CD4-positive, CD25-positive, alpha-beta regulatory T cell (primary cell): Measurements from ENCODE around the gene KRTAP10-3. TPM values are rescaled to one million over a fixed set of nuclear protein-coding genes. Genes with fewer than 3 reads are reported as not detected.
A peak's percentile ranks its signal among the peaks of the same experiment; 100 is the strongest.
"Not testable (repeated sequence)": the region's sequence is repeated elsewhere in the genome, so short reads cannot be mapped to it uniquely, and the experiment has no call there.

Source experiments
- ATAC-seq, 2 donors: fragments of 150-1000 bp; cut with Tn5 transposase; one replicate each; pipeline ENCODE4 v1.10.0; 2021; ENCODE audit warnings: low read depth in 2 of 2, moderate number of reproducible peaks in 2 of 2, moderate library complexity in 1 of 2
- DNase-seq, 3 donors: peaks; one replicate each; pipeline versions ENCODE4 v3.0.0 to v3.0.0-alpha.2; 2012 to 2022; ENCODE audit warnings: mixed read lengths in 1 of 3
- H3K27ac ChIP-seq: one replicate; pipeline ENCODE4 v1.7.0; 2013; ENCODE audit warnings: mild to moderate bottlenecking, low read length; ENCODE audit not compliant: insufficient read depth, poor library complexity, severe bottlenecking
- H3K27me3 ChIP-seq: one replicate; pipeline ENCODE4 v1.7.0; 2013; ENCODE audit warnings: low read length; ENCODE audit not compliant: control insufficient read depth, insufficient read depth
- H3K36me3 ChIP-seq: one replicate; pipeline ENCODE4 v1.7.0; 2013; ENCODE audit warnings: mild to moderate bottlenecking, low read length, moderate library complexity; ENCODE audit not compliant: control insufficient read depth, insufficient read depth
- H3K4me1 ChIP-seq: 2 replicates; pipeline ENCODE4 v1.7.0; 2013; ENCODE audit warnings: mild to moderate bottlenecking, low read length; ENCODE audit not compliant: insufficient read depth, control insufficient read depth, poor library complexity, severe bottlenecking
- H3K4me3 ChIP-seq: one replicate; pipeline ENCODE4 v1.7.0; 2013; ENCODE audit warnings: low read depth, mild to moderate bottlenecking, low read length, moderate library complexity
- H3K9me3 ChIP-seq, 2 experiments: 1 replicate in 1 of 2; 2 replicates in 1 of 2; pipeline ENCODE4 v1.7.0; 2013; ENCODE audit warnings: low read length in 2 of 2, mild to moderate bottlenecking in 1 of 2, moderate library complexity in 1 of 2; ENCODE audit not compliant: control insufficient read depth in 2 of 2
- H3K27ac Mint-ChIP-seq, 3 donors: one replicate each; pipeline ENCODE4 v1.8.0; 2020 to 2022; ENCODE audit warnings: mild to moderate bottlenecking in 3 of 3, mixed read lengths in 3 of 3, moderate library complexity in 2 of 3
- H3K27me3 Mint-ChIP-seq: one replicate; pipeline ENCODE4 v1.8.0; 2022; ENCODE audit warnings: mild to moderate bottlenecking, mixed read lengths
- H3K36me3 Mint-ChIP-seq: one replicate; pipeline ENCODE4 v1.8.0; 2020; ENCODE audit warnings: mixed read lengths
- H3K4me1 Mint-ChIP-seq, 4 donors: one replicate each; pipeline ENCODE4 v1.8.0; 2020 to 2022; ENCODE audit warnings: mixed read lengths in 4 of 4, mild to moderate bottlenecking in 1 of 4
- H3K4me3 Mint-ChIP-seq, 4 donors: one replicate each; pipeline ENCODE4 v1.8.0; 2020 to 2022; ENCODE audit warnings: mild to moderate bottlenecking in 4 of 4, mixed read lengths in 4 of 4, moderate library complexity in 3 of 4
- H3K9me3 Mint-ChIP-seq, 7 donors: one replicate each; pipeline ENCODE4 v1.8.0; 2020 to 2022; ENCODE audit warnings: mixed read lengths in 7 of 7, mild to moderate bottlenecking in 3 of 7, moderate library complexity in 2 of 7
- polyA plus RNA-seq, 4 donors: library from polyadenylated mRNA; unstranded; fragments of 300-500 nt; fragmentation: Illumina TruSeq; gene quantifications; one replicate each; pipeline ENCODE4 v1.2.3, GENCODE V29; 2021
- total RNA-seq: library from RNA; stranded (reverse); gene quantifications from one replicate; pipeline ENCODE4 v1.2.3, GENCODE V29; 2022

Gene KRTAP10-3
- total and polyA plus RNA-seq, 5 donors from 2014 or later = not detected

- not testable (repeated sequence) for H3K36me3 Mint-ChIP-seq, ATAC-seq, H3K4me1 Mint-ChIP-seq, H3K4me3 ChIP-seq, H3K27me3 ChIP-seq, DNase-seq, H3K4me3 Mint-ChIP-seq, H3K4me1 ChIP-seq, H3K27ac ChIP-seq, H3K36me3 ChIP-seq
- H3K9me3 ChIP-seq = peaks cover 11 to 12% of the 10 kb centered on the region in 2 experiments
- H3K27me3 Mint-ChIP-seq = peaks cover 27% of the 10 kb centered on the region
- H3K27ac Mint-ChIP-seq = peak within 1 kb of the TSS in 1 of 3 donors; percentile 73
- peaks cover 0 to 19% (median 1%) of the 10 kb centered on the region in 7 donors for H3K9me3 Mint-ChIP-seq
Measured at GRCh38 chr21:44573630-44574456, 15.2 kb upstream of the KRTAP10-3 start, which contains the start of gene KRTAP10-4. Gene KRTAP10-4, plus strand, starts transcription at chr21:44573729. Its CDS starts 30 bp downstream, at chr21:44573759.

DNA sequence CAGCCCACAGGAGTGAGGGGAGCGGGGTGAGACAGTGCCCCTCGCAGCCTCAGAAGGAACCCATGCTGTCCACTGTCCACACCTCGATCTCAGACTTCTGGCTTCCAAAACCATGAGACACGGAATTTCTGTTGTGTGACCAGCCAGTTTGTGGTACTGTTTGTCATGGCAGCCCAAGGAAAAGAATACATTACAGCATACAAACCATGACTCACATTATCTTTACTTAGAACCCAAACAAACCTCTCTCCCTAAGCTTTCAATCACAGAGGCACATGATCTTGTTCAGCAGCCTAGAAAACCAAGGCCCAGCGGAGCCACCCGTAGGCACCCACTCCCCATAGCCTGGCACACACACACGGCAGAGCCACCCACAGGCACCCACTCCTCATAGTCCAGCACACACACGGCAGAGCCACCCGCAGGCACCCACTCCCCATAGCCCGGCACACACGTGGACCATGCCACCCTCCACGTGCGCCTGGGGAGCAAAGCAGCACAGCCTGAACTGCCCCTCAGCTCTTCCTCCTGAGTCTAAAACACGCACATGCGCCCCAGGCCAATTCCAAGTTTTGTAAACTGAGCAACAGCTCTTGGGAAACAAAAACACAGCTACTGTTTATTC lies 14.5 kb upstream of the KRTAP10-3 start:
- ATAC-seq = no peak
- peaks cover 6% of the 10 kb centered on the region for H3K36me3 Mint-ChIP-seq
- peaks cover 23% of the 10 kb centered on the region for H3K27me3 Mint-ChIP-seq
- H3K4me3 Mint-ChIP-seq = no peak overlapping the region
- H3K27me3 ChIP-seq = no peaks in the 10 kb centered on the region
- H3K4me1 Mint-ChIP-seq = peaks cover 0 to 7% (median 0%) of the 10 kb centered on the region in 4 donors
- H3K27ac Mint-ChIP-seq = peak overlapping the region in 1 of 3 donors; percentile 73
- DNase-seq = no peak
- no peak overlapping the region for H3K27ac ChIP-seq
- H3K9me3 Mint-ChIP-seq = peaks cover 0 to 18% (median 1%) of the 10 kb centered on the region in 7 donors
- H3K4me1 ChIP-seq = peaks cover 5% of the 10 kb centered on the region
- H3K4me3 ChIP-seq = no peak overlapping the region
- peaks cover 11 to 12% of the 10 kb centered on the region in 2 experiments for H3K9me3 ChIP-seq
- H3K36me3 ChIP-seq = no peaks in the 10 kb centered on the region

- no peaks in the 10 kb centered on the region for H3K36me3 ChIP-seq
- Mint-ChIP-seq H3K27ac (no peak overlapping the region), H3K9me3 (peaks cover 0 to 11% (median 3%) of the 10 kb centered on the region in 7 donors)
Measured at GRCh38 chr21:44571844-44572782, 13.5 kb upstream of the KRTAP10-3 start.

GRCh38 chr21:44571296-44571695 lies 12.7 kb upstream of the KRTAP10-3 start:
- H3K9me3 ChIP-seq = no peaks in the 10 kb centered on the region
- no peak overlapping the region for H3K4me3 ChIP-seq
- no peaks in the 10 kb centered on the region for H3K36me3 ChIP-seq
- ATAC-seq = no peak
- Mint-ChIP-seq H3K36me3 (no peaks in the 10 kb centered on the region), H3K4me1 (peaks cover 0 to 7% (median 0%) of the 10 kb centered on the region in 4 donors), H3K4me3 (no peak overlapping the region), H3K27ac (no peak overlapping the region), H3K27me3 (peaks cover 23% of the 10 kb centered on the region), H3K9me3 (peaks cover 0 to 6% (median 1%) of the 10 kb centered on the region in 7 donors)
- DNase-seq = no peak
- no peaks in the 10 kb centered on the region for H3K27me3 ChIP-seq
- no peak overlapping the region for H3K27ac ChIP-seq
- peaks cover 5% of the 10 kb centered on the region for H3K4me1 ChIP-seq

More at GRCh38 chr21:44571844-44572782, 13.5 kb upstream of the KRTAP10-3 start:
- Mint-ChIP-seq H3K36me3 (peaks cover 3% of the 10 kb centered on the region), H3K4me3 (no peak overlapping the region), H3K27me3 (peaks cover 23% of the 10 kb centered on the region), H3K4me1 (peaks cover 0 to 7% (median 0%) of the 10 kb centered on the region in 4 donors)
- Histone ChIP-seq H3K4me1 (peaks cover 5% of the 10 kb centered on the region), H3K9me3 (peaks cover 6 to 8% of the 10 kb centered on the region in 2 experiments), H3K27me3 (no peaks in the 10 kb centered on the region), H3K4me3 (no peak overlapping the region), H3K27ac (no peak overlapping the region)
- ATAC-seq = no peak
- no peak for DNase-seq

DNA sequence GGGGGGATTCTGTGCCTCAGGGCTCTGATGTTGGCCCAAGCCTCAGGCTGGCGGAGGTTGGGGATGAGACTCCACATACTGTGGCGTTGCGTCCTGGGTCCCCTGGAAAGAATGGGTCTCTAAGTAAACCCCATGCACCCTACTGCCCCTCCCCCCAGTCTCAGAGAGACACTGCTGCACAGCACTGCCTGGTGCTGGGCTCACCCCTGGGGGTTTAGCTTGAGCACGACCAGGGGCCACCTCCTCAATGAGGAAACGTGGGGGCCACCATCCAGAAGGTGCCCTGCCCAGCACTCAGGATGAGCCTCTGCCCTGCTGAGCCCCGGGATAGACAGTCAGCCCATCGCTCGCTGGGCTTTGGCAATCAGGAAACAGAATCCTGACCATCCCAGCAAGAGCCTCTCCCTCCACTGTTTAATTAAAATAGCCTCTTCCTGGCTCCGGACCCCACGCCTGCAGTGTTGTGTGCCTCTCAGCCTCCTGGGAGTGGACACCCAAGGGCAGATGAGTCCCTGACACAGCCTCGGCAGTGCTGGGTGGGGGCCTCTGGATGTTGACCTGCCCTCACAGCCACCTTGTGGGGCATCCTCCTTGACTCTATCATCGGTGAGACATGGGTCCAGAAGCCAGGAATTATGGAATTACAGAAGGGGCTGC lies 11.4 kb upstream of the KRTAP10-3 start:
- no peak for ATAC-seq

GRCh38 chr21:44568667-44569556 lies 10.3 kb upstream of the KRTAP10-3 start:
- H3K4me1 Mint-ChIP-seq = peaks cover 11 to 17% (median 14%) of the 10 kb centered on the region in 4 donors
- no peak for ATAC-seq
- H3K27ac Mint-ChIP-seq = no peak overlapping the region
- peaks cover 0 to 3% (median 0%) of the 10 kb centered on the region in 7 donors for H3K9me3 Mint-ChIP-seq
- no peaks in the 10 kb centered on the region for H3K9me3 ChIP-seq
- peaks cover 11% of the 10 kb centered on the region for H3K27me3 Mint-ChIP-seq
- no peak overlapping the region for H3K4me3 Mint-ChIP-seq
- no peak overlapping the region for H3K27ac ChIP-seq
- no peaks in the 10 kb centered on the region for H3K36me3 Mint-ChIP-seq
- peaks cover 12% of the 10 kb centered on the region for H3K4me1 ChIP-seq
- DNase-seq = no peak
- H3K27me3 ChIP-seq = no peaks in the 10 kb centered on the region
- H3K36me3 ChIP-seq = no peaks in the 10 kb centered on the region
- no peak overlapping the region for H3K4me3 ChIP-seq

More for the DNA sequence above, 11.4 kb upstream of the KRTAP10-3 start:
- Mint-ChIP-seq H3K9me3 (peaks cover 0 to 3% (median 0%) of the 10 kb centered on the region in 7 donors), H3K4me3 (no peak overlapping the region), H3K36me3 (no peaks in the 10 kb centered on the region), H3K27me3 (peaks cover 14% of the 10 kb centered on the region), H3K27ac (peak overlapping the region in 1 of 3 donors; percentile 60), H3K4me1 (peaks cover 6 to 12% (median 6%) of the 10 kb centered on the region in 4 donors)
- no peaks in the 10 kb centered on the region for H3K9me3 ChIP-seq
- no peak for DNase-seq
- no peak overlapping the region for H3K4me3 ChIP-seq
- peaks cover 10% of the 10 kb centered on the region for H3K4me1 ChIP-seq
- H3K27me3 ChIP-seq = no peaks in the 10 kb centered on the region
- no peaks in the 10 kb centered on the region for H3K36me3 ChIP-seq
- no peak overlapping the region for H3K27ac ChIP-seq
